ENCODE results near the gene RABEP1.
"Not testable (repeated sequence)": the region's sequence is repeated elsewhere in the genome, so short reads cannot be mapped to it uniquely, and the experiment has no call there.

The RABEP1 gene

GRCh38 chr17:5431234-5431633 is 149.2 kb downstream of the RABEP1 start:
- not testable (repeated sequence) for DNase-seq (ENCODE audit: low read depth); H3K4me3 ChIP-seq (ENCODE audit: low read length)
- TF ChIP-seq CTCF (conservative IDR thresholded peaks at IDR 0.05; ENCODE audit: low read depth, low read length), result peak; percentile 3

- no peak for TF ChIP-seq CTCF (conservative IDR thresholded peaks at IDR 0.05; ENCODE audit: low read depth, low read length)
- DNase-seq (ENCODE audit: low read depth), result no peak
- no peak overlapping the region for H3K4me3 ChIP-seq (ENCODE audit: low read length)
These were observed 150.0 kb downstream of the RABEP1 start for GRCh38 chr17:5431949-5432556.

- no peak overlapping the region for H3K4me3 ChIP-seq (ENCODE audit: low read length)
- TF ChIP-seq CTCF (conservative IDR thresholded peaks at IDR 0.05; ENCODE audit: low read depth, low read length), result no peak
- no peak for DNase-seq (ENCODE audit: low read depth)
These were observed 152.9 kb downstream of the RABEP1 start for GRCh38 chr17:5434984-5435383.

Measured in retinal pigment epithelial cell (primary cell).